ENCODE results near the gene TEAD1. TPM values are rescaled to one million over a fixed set of nuclear protein-coding genes. Genes with fewer than 3 reads are reported as not detected.

Gene TEAD1
- polyA plus RNA-seq, 1 donor (not counting 4 experiments of a cell fraction or from before 2014, with no cell fraction given), result 32.7 TPM

DNA sequence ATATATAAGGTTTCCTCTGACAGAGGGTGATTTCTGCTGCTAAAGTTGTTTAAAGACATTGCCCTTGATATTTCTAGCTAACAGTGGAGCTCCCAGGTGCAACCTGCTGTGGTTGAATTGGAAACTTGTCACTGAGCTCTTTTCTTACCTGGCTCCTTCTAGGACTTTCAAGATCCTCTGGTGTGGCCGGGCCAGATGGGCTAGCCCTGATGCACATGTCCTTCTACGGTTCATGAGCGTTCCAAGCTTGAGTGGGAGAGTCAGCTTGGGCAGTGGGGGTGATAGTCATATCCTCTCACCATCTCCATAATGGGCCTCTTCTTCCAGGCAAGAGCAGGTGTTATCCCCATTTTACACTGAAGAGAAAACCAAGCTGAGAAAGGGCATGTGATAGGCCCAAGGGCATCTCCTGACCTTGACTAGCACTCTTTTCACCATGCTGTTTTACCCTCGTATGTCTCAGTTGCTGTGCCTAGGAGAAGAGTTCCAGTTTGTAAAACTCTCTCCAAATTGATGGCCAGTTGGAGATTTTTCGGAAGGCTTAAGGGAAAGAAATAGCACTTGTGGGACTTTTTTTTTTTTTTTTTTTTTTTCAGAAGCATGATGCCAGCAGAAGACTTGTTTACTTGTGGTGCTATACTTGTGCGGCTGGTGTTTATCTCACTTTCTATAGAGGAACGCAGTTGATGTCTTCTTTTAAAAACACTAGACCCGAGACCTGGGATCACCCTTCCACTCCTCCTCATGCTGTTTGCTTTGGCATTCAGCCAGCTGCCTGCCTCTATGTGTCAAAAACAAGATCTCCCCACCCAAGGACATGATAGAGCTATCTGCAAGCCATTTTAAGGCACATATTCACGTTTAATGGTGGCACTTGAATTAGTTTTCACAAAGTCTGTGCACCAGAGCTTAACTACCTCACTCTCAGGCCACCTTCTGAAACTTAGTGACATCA is 32.6 kb downstream of the TEAD1 start:
- Histone ChIP-seq H3K27ac (ENCODE audit: control insufficient read depth, insufficient read depth, low read length) (no peak overlapping the region), H3K4me1 (ENCODE audit: control insufficient read depth, extremely low read depth, insufficient read depth, low read length) (peaks cover 28% of the 10 kb centered on the region), H3K79me2 (ENCODE audit: control insufficient read depth, insufficient read depth, low read length) (peaks cover 98% of the 10 kb centered on the region), H3K9ac (ENCODE audit: control insufficient read depth, extremely low read depth, insufficient read depth, low read length) (no peak overlapping the region), H3K9me3 (ENCODE audit: control insufficient read depth, low read depth, low read length) (no peaks in the 10 kb centered on the region), H3K4me3 (ENCODE audit: control insufficient read depth in 2 of 3, extremely low read depth in 1 of 3, insufficient read depth in 2 of 3, low read depth in 1 of 3, low read length in 3 of 3) (no peak overlapping the region), H2AFZ (ENCODE audit: control insufficient read depth, low read length) (no peak overlapping the region), H3K27me3 (ENCODE audit: control insufficient read depth, extremely low read depth, insufficient read depth, low read length) (no peaks in the 10 kb centered on the region), H4K20me1 (ENCODE audit: control insufficient read depth, extremely low read depth, insufficient read depth, low read length) (peaks cover 9% of the 10 kb centered on the region), H3K9me1 (ENCODE audit: control insufficient read depth, extremely low read depth, insufficient read depth, low read length) (peaks cover 3% of the 10 kb centered on the region), H3K4me2 (ENCODE audit: control insufficient read depth, extremely low read depth, insufficient read depth, low read depth, low read length) (no peak overlapping the region), H3K36me3 (ENCODE audit: control insufficient read depth in 2 of 2, extremely low read depth in 1 of 2, insufficient read depth in 2 of 2, low read length in 2 of 2) (peaks cover 5 to 11% of the 10 kb centered on the region in 2 experiments)
- DNase-seq (ENCODE audit: low read depth, low spot score) (no peak), FAIRE-seq (no peak)
- dilution Hi-C loops (cut with MboI; ENCODE audit: extremely low pct_ligation_motif_present, low sequenced_read_pairs), result no loop called here
- TF ChIP-seq EZH2 (IDR thresholded peaks at IDR 0.05; ENCODE audit: low read length), result no peak
- TF ChIP-seq, protein P1, sequence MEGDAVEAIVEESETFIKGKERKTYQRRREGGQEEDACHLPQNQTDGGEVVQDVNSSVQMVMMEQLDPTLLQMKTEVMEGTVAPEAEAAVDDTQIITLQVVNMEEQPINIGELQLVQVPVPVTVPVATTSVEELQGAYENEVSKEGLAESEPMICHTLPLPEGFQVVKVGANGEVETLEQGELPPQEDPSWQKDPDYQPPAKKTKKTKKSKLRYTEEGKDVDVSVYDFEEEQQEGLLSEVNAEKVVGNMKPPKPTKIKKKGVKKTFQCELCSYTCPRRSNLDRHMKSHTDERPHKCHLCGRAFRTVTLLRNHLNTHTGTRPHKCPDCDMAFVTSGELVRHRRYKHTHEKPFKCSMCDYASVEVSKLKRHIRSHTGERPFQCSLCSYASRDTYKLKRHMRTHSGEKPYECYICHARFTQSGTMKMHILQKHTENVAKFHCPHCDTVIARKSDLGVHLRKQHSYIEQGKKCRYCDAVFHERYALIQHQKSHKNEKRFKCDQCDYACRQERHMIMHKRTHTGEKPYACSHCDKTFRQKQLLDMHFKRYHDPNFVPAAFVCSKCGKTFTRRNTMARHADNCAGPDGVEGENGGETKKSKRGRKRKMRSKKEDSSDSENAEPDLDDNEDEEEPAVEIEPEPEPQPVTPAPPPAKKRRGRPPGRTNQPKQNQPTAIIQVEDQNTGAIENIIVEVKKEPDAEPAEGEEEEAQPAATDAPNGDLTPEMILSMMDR (optimal IDR thresholded peaks at IDR 0.05 in 1 of 3, IDR thresholded peaks at IDR 0.05 in 1 of 3, conservative IDR thresholded peaks at IDR 0.05 in 1 of 3; ENCODE audit: extremely low read depth in 1 of 3, insufficient read depth in 2 of 3, low read length in 3 of 3), result no peak

DNA sequence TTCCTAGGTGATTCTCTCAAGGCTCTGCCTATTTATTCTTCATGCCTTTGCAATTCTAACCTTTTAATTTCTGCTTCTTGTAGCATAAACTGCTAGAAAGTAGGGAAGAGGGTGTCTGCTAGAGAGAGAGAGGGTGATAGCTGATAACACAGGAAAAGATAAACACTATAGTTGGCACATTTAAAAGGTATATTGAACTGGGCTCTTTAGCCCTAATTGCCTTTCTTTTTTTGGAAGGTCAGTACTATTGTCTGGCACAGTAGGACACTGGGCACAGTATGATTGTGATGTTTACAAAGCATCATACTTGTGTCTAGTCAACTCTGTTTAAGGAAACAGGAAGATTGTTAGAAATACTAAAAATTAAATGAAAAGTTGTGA is 33.3 kb downstream of the TEAD1 start:
- Histone ChIP-seq H2AFZ (ENCODE audit: control insufficient read depth, low read length) (no peak overlapping the region), H3K27ac (ENCODE audit: control insufficient read depth, insufficient read depth, low read length) (no peak overlapping the region), H3K27me3 (ENCODE audit: control insufficient read depth, extremely low read depth, insufficient read depth, low read length) (no peaks in the 10 kb centered on the region), H3K79me2 (ENCODE audit: control insufficient read depth, insufficient read depth, low read length) (peaks cover 98% of the 10 kb centered on the region), H3K9me1 (ENCODE audit: control insufficient read depth, extremely low read depth, insufficient read depth, low read length) (peaks cover 3% of the 10 kb centered on the region), H3K4me2 (ENCODE audit: control insufficient read depth, extremely low read depth, insufficient read depth, low read depth, low read length) (no peak overlapping the region), H3K4me1 (ENCODE audit: control insufficient read depth, extremely low read depth, insufficient read depth, low read length) (peaks cover 21% of the 10 kb centered on the region), H3K9ac (ENCODE audit: control insufficient read depth, extremely low read depth, insufficient read depth, low read length) (no peak overlapping the region), H3K36me3 (ENCODE audit: control insufficient read depth in 2 of 2, extremely low read depth in 1 of 2, insufficient read depth in 2 of 2, low read length in 2 of 2) (peaks cover 5 to 10% of the 10 kb centered on the region in 2 experiments), H3K4me3 (ENCODE audit: control insufficient read depth in 2 of 3, extremely low read depth in 1 of 3, insufficient read depth in 2 of 3, low read depth in 1 of 3, low read length in 3 of 3) (no peak overlapping the region), H4K20me1 (ENCODE audit: control insufficient read depth, extremely low read depth, insufficient read depth, low read length) (peaks cover 8% of the 10 kb centered on the region), H3K9me3 (ENCODE audit: control insufficient read depth, low read depth, low read length) (no peaks in the 10 kb centered on the region)
- no peak for TF ChIP-seq EZH2 (IDR thresholded peaks at IDR 0.05; ENCODE audit: low read length)
- TF ChIP-seq, protein P1 (optimal IDR thresholded peaks at IDR 0.05 in 1 of 3, IDR thresholded peaks at IDR 0.05 in 1 of 3, conservative IDR thresholded peaks at IDR 0.05 in 1 of 3; ENCODE audit: extremely low read depth in 1 of 3, insufficient read depth in 2 of 3, low read length in 3 of 3), result no peak
- DNase-seq (ENCODE audit: low read depth, low spot score) (no peak), FAIRE-seq (no peak)
- dilution Hi-C loops (cut with MboI; ENCODE audit: extremely low pct_ligation_motif_present, low sequenced_read_pairs), result no loop called here
